GM12865 (cell line): ENCODE results near the gene SLC16A2.
A peak's percentile ranks its signal among the peaks of the same experiment; 100 is the strongest.

Experiments
- DNase-seq: peaks from one replicate; pipeline ENCODE4 v3.0.0; 2010; ENCODE audit warnings: low read depth
- H3K4me3 ChIP-seq: 2 replicates; pipeline ENCODE4 v1.5.1; 2011; ENCODE audit warnings: mild to moderate bottlenecking, low read depth, low read length, control low read depth
- TF ChIP-seq, protein P1 (sequence below): IDR thresholded peaks from 2 replicates; pipeline ENCODE4 v1.5.1; 2011; ENCODE audit warnings: low read length, control low read depth, low read depth, inconsistent platforms; ENCODE audit not compliant: insufficient read depth; ENCODE audit errors: missing control alignments

Gene SLC16A2

DNA sequence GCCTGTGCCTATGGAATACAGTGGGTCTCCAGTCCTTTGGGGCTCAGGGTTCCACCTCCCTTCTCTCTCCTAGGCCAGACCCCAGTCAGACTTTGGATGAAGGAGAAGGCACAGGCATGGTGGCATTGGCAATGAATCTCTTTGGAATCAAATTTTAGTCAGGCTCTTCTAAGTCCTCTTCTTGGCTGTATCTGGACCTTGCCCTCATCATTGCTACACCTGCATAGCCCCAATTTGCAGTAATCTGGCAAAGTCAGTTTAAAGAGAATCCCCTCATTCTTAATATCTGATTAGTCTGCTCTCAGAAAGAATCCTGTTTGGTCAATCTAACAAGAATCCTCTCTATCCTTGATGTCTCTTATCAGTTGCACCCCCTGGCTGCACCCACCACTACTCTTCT, 77.6 kb downstream of the SLC16A2 start:
- TF ChIP-seq, protein P1, sequence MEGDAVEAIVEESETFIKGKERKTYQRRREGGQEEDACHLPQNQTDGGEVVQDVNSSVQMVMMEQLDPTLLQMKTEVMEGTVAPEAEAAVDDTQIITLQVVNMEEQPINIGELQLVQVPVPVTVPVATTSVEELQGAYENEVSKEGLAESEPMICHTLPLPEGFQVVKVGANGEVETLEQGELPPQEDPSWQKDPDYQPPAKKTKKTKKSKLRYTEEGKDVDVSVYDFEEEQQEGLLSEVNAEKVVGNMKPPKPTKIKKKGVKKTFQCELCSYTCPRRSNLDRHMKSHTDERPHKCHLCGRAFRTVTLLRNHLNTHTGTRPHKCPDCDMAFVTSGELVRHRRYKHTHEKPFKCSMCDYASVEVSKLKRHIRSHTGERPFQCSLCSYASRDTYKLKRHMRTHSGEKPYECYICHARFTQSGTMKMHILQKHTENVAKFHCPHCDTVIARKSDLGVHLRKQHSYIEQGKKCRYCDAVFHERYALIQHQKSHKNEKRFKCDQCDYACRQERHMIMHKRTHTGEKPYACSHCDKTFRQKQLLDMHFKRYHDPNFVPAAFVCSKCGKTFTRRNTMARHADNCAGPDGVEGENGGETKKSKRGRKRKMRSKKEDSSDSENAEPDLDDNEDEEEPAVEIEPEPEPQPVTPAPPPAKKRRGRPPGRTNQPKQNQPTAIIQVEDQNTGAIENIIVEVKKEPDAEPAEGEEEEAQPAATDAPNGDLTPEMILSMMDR = no peak
- H3K4me3 ChIP-seq = no peak overlapping the region
- no peak for DNase-seq

DNA sequence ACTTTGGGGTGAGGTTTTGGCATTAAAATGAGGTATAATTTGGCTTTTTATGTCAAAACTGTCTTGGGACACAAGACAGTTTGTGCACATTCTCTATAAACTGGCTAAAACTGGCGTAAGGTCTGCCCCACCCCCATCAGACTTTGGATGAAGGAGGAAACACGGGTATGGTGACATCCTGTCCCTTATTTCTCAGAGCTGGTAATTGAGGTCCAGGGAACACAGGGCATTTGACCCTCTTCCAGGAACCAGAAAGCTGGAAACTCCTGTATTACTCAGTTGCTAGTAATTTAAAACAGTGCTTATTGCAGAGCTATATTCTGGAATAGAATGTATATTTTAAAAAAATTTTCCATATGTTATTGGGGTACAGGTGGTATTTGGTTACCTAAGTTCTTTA, 78.8 kb downstream of the SLC16A2 start:
- DNase-seq = no peak
- TF ChIP-seq, protein P1 = no peak
- no peak overlapping the region for H3K4me3 ChIP-seq

DNA sequence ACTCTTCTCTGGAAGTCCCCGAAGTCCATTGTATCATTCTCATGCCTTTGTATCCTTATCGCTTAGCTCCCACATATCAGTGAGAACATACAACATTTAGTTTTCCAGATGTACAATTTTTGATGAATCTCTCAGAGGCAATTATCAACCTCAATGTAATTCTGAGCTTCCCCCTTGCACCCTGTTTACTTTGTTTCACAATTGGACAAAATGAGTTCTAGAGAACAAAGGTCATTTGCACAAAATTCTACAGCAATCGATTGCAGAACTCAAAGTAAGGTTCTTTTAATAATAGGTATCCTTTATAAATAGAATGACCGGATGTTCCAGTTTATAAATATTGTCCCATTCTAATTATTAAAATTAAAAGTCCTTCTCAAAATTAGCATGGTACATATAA, 79.3 kb downstream of the SLC16A2 start:
- TF ChIP-seq, protein P1 = no peak
- H3K4me3 ChIP-seq = no peak overlapping the region
- no peak for DNase-seq

DNA sequence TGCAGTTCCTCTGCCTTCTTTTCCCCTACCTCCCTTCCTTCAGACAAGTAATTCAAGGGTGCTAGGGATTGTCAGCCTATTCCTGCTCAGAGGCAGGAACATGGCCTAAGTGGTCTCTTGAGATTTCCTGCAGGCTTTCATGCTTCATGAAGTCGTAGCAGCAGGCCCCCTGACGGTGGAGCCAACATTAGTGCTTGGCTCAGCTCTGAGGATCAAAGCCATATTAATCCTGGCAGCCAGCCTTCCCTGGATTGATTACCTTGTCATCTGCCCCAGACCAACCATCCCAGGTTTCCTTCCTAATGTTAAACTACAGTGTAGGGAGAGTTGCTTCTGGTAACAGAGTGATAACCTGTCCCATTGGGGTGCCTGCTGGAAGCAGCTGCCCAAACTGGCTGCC, 84.1 kb downstream of the SLC16A2 start:
- no peak for DNase-seq
- TF ChIP-seq, protein P1 = no peak
- H3K4me3 ChIP-seq = no peak overlapping the region

DNA sequence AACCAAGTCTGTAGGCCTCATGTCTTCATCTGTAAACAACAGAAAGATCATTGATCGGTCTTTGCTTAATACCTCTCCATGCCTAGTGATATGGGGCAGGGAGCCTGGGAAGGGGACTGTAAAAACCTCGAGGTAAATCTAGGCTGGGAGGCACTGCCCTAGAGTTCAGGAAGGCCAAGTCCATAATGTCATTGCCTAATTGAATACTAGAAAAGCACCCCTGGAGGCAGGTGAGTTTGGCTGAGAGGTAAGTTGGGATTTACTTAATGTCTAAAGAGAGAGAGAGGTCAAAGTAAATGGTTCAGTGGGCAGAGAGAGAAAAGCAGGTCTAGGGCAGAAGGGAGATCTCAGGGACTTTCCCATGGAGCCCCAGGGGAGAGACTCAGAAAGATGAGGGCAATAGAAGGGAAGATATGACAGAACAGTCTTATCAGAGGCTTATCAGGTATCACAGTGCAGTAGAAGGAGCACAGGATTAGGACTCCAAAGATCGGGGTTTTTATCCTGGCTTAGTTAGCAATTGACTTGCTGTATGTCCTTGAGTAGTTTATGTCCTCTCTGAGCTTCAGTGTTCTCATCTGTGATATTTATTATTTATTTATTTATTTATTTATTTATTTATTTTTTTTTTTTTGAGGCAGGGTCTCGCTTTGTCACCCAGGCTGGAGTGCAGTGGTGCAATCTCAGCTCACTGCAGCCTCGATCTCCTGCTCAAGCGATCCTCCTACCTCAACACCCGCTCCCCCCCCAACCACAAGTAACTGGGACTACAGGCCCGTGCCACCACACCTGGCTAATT, 85.2 kb downstream of the SLC16A2 start:
- H3K4me3 ChIP-seq = no peak overlapping the region
- peak; percentile 61 for DNase-seq
- TF ChIP-seq, protein P1 = no peak

DNA sequence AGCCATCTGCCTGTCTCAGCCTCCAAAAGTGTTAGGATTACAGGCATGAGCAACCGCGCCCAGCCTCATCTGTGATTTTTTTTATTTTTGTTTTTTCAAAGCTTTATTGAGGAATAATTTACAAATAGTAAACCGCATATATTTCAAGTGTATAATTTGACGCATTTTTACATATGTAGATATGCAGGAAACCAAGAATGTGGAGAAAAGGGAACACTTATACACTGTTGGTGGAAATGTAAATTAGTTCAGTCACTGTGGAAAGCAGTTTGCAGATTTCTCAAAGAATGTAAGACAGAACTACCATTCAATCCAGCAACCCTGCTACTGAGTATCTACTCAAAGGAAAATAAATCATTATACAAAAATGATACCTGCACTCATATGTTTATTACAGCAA, 85.9 kb downstream of the SLC16A2 start:
- TF ChIP-seq, protein P1 = no peak
- H3K4me3 ChIP-seq = no peak overlapping the region
- DNase-seq = no peak

DNA sequence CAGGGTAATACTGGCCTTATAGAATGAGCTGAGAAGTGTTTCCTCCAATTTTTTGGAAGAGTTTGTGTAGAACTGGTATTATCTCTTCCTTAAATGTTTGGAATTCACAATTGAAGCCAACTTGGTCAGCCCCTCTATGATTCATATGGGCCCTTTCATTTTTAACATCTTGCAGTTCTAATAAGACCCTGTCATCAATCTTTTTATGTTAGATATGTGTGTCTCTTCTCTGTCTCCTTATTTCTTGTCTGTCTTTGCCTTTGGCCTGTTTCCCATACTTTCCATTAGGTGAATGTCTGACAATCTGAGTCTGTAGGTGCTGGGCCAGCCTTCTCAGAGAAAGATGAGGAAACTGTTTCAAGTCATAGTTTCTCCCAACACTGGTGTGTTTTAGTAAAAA, 88.7 kb downstream of the SLC16A2 start:
- TF ChIP-seq, protein P1 = no peak
- no peak for DNase-seq
- no peak overlapping the region for H3K4me3 ChIP-seq
